K562 treated with DMSO at 1 percent for 12 hours (cell line): ENCODE measurements around the gene RNF220. TPM values are rescaled to one million over a fixed set of nuclear protein-coding genes. Genes with fewer than 3 reads are reported as not detected.

ENCODE experiments used
- total RNA-seq: library from RNA; unstranded; fragments of 300-600 nt; gene quantifications from 2 replicates; pipeline ENCODE4 v1.2.3, GENCODE V29; 2022; ENCODE audit not compliant: insufficient read depth

Gene RNF220
- 66.4 and 89.0 TPM in 2 replicates for total RNA-seq

DNA sequence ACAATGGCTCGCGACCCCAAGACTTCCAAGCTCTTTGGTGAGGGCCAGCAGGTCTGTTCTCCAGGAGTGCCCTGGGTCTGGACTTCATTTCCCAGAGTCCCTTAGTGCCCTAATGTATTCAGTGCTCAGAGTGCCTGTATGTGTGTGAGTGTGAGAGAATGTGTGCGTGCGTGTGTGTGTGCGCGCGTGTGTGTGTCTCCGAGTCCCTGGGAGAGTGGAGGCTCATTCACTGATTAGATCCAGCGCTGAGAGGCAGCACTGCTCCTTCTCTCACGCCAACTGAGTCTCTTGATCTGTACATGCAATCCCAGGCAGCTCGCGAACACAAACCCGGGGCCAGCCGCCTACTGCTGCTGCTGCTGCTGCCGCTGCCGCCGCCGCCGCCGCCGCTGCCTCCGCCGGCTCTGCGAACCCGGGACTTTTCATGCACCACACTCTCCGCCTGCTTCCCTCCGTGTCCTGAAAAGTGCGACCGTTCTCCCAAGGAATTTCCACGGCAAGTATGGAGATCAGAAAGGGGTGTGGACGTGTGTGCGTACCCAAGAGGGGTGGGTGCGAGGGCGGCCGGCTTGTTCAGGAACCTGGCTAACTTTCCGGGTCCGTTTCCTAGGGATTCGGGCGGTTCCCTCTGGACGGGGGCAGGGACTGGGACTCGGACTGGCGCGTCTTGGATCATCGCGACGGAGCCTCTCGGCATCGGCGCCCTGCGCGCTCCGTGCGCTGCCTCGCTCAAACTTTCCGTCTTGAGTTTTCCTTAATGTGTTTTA lies at the start of gene RNF220:
Gene RNF220 (plus strand): TSS at position 225 of the 767 bp plus-strand sequence.

DNA sequence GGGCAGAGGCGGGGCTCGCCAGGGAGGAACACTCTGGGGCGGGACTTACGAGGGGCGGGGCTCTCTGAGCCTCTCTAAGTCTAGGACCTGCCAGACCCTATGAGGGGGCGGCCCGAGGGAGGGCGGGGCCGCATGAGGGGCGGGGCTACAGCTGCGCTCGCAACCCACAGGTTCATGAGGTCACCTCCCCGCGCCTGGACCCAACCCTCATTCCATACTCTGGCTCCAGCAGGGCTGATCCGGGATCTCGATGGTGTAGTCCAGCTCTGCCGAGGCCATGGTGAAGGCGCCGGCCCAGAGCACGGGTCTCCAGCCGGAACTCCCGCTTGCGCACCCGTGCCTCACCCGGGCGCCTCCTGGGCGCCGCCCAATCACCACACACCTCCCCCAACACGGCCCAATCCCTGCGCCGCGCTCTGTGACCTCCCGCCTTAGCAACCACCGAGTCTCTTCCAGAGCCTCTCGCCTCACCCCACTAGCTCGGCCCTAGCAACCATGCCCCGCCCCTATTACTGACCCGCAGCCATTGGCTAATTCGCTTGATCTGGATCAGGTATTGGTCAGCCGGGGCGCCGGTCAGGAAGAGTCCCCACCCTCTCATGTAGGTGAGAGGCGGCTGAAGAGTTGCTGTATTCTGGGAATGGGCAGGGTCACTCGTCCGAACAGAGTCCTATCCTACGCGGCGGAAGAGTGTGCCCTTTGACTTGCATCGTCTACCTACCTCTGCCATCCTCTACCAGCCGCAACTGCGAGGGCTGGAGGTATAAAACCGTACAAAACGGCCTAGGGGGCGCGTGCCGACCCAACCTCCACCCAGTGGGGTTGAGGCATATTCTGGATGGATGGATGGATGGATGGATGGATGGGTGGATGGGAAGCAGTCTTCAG lies 269.3 kb downstream of the RNF220 start, which contains the start of the genes ARMH1 and TMEM53:
Gene ARMH1 (plus strand): TSS at position 602 of the 888 bp plus-strand sequence. CDS start 14,984 bp downstream, outside the sequence.
Gene TMEM53 (minus strand): TSS at position 369 of the 888 bp plus-strand sequence. CDS start 90 bp downstream, at position 279.

Other genes starting within 250 kb of the RNF220 start
- 31.9 and 38.9 TPM in 2 replicates for gene DMAP1, start 191.8 kb upstream of the RNF220 start, total RNA-seq
- 59.9 and 61.6 TPM in 2 replicates for gene ERI3, start 50.0 kb upstream of the RNF220 start, total RNA-seq